OCI-LY7 (cell line): ENCODE measurements around the gene CRADD. TPM values are rescaled to one million over a fixed set of nuclear protein-coding genes. Genes with fewer than 3 reads are reported as not detected.

Experiments used
- BruUV-seq: library from RNA; stranded (reverse); fragments of 400-500 nt; replicated peaks from 2 replicates; lab custom pipeline; 2021; lab: Mats Ljungman, UMichigan
- CTCF ChIA-PET: fragments of 300-600 bp; sonication (Branson Sonifier 250); formaldehyde crosslinking; loops from one replicate; lab custom pipeline; 2022; ENCODE audit warnings: antibody characterized with exemption; ENCODE audit not compliant: unreplicated experiment; lab: Charles Lee
- POLR2A ChIA-PET: fragments of 300-600 bp; sonication (Branson Sonifier 250); formaldehyde crosslinking; loops from one replicate; lab custom pipeline; 2022; ENCODE audit warnings: antibody characterized with exemption; lab: Charles Lee
- DNase-seq: peaks from one replicate; pipeline ENCODE4 v3.0.0-alpha.2; 2015; ENCODE audit warnings: low spot score
- H2AFZ ChIP-seq: fragments of 200-600 bp; sonication (generic), shearing (Covaris generic); 2 replicates; pipeline ENCODE4 v1.6.1; 2014; ENCODE audit warnings: mild to moderate bottlenecking, antibody characterized with exemption, low read length, moderate library complexity
- H3K27ac ChIP-seq: fragments of 200-600 bp; sonication (generic); 2 replicates; pipeline ENCODE4 v1.5.1; 2014; ENCODE audit warnings: mixed run types, low read depth, mild to moderate bottlenecking, moderate library complexity, low read length, inconsistent platforms; ENCODE audit not compliant: poor library complexity, severe bottlenecking
- H3K36me3 ChIP-seq: fragments of 200-600 bp; sonication (generic); 2 replicates; pipeline ENCODE4 v1.6.1; 2014; ENCODE audit warnings: mild to moderate bottlenecking, antibody characterized with exemption, low read length, moderate library complexity, mixed read lengths; ENCODE audit not compliant: insufficient read depth
- H3K4me1 ChIP-seq: fragments of 200-600 bp; sonication (generic); 2 replicates; pipeline ENCODE4 v1.5.1; 2014; ENCODE audit warnings: mild to moderate bottlenecking, low read length; ENCODE audit not compliant: insufficient read depth, poor library complexity, severe bottlenecking
- H3K4me2 ChIP-seq: fragments of 200-600 bp; sonication (generic); 2 replicates; pipeline ENCODE4 v1.6.1; 2014; ENCODE audit warnings: mild to moderate bottlenecking, low read length
- H3K4me3 ChIP-seq: fragments of 200-600 bp; sonication (generic); 2 replicates; pipeline ENCODE4 v1.5.1; 2014; ENCODE audit warnings: mild to moderate bottlenecking, low read depth, low read length; ENCODE audit not compliant: poor library complexity, severe bottlenecking
- H3K79me2 ChIP-seq: fragments of 200-600 bp; sonication (generic); 2 replicates; pipeline ENCODE4 v1.6.1; 2016; ENCODE audit warnings: low read depth, mild to moderate bottlenecking, low read length, moderate library complexity, mixed read lengths; ENCODE audit not compliant: insufficient read depth
- H3K9me2 ChIP-seq: fragments of 200-600 bp; sonication (generic); 2 replicates; pipeline ENCODE4 v1.6.1; 2016; ENCODE audit warnings: mild to moderate bottlenecking, low read length, mixed read lengths; ENCODE audit not compliant: insufficient read depth
- H3K9me3 ChIP-seq: fragments of 200-600 bp; sonication (generic); 2 replicates; pipeline ENCODE4 v1.6.1; 2014; ENCODE audit warnings: mild to moderate bottlenecking, mixed run types, low read length, mixed read lengths
- H4K20me1 ChIP-seq: fragments of 200-600 bp; sonication (generic); 2 replicates; pipeline ENCODE4 v1.6.1; 2014; ENCODE audit warnings: mild to moderate bottlenecking, antibody characterized with exemption, low read length, moderate library complexity, mixed read lengths; ENCODE audit not compliant: insufficient read depth
- EZH2phosphoT487 ChIP-seq: fragments of 200-600 bp; sonication (generic); IDR thresholded peaks from 2 replicates; pipeline ENCODE4 v1.6.1; 2018; ENCODE audit warnings: low read depth, borderline replicate concordance, mild to moderate bottlenecking, mixed run types, antibody characterized with exemption, low read length, moderate library complexity, mixed read lengths
- intact Hi-C: fragments of 100-400 bp; cut with micrococcal nuclease; formaldehyde crosslinking; loops from one replicate; pipeline ENCODE4 v1.10.0; 2022; ENCODE audit not compliant: unreplicated experiment
- total RNA-seq, 2 experiments: library from RNA; depleted of rRNA in 1 of 2; stranded (reverse); fragments of >200 nt in 1 of 2; shearing (Covaris generic) in 1 of 2; gene quantifications; 2 replicates each; pipeline ENCODE4 v1.2.3, GENCODE V29; 2014 to 2022
- TF ChIP-seq, protein P1 (sequence below): fragments of 200-600 bp; sonication (generic); conservative IDR thresholded peaks from 2 replicates; pipeline ENCODE4 v1.5.1; 2014; ENCODE audit warnings: mild to moderate bottlenecking, antibody characterized with exemption, low read length, moderate library complexity, mixed read lengths

Gene CRADD
- total RNA-seq, 2 experiments from 2014 or later, result 10.5 to 16.8 TPM

DNA sequence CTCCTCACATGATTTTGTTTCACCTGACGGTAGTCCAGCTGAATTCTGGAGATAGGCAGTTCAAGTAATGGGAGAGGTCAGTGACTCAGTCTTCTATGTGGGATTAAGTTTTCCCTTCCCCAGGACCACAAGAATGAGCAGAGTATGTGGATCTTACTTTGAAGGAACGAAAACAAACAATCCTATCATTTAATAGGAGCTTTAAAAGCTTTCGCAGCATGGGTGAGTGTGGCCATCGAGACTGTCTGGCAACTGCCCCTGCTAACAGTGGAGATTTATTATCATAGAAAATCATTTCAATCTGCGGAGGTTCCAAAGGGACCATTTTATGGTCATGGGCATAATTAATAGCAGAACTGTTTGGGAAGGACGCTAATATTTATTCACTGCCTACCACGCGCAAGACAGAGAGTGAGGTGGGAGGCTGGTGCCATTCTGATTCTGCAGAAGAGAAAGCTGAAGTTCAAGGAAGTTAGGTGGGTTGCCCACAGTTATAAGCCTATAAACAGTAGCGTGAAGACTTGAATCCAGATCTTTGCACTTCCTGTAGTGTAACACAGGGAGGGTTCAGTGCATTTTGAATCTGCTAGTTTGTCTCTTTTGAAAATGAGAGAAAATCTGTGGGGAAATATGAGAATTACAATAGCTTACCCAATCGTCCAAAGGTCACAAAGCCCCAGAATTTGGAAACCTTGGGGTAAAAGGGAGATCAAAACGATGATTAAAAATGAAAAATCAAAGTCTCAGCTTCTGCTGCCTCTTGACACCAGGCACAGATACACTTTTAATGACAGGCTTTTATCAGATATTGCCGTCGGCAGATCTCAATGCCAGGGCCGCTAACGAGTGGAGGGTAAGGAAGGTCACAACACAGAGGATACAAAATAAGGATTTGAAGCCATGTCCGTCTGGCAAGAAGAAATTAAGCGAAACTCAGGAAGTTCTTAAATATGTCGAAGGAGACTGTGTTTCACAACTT, 209.6 kb downstream of the CRADD start:
- CTCF ChIA-PET, result no interaction called here
- intact Hi-C loops, result no loop called here
- no TSS peak for BruUV-seq
- Histone ChIP-seq H3K4me2 (no peak overlapping the region), H2AFZ (no peak overlapping the region), H4K20me1 (no peaks in the 10 kb centered on the region), H3K4me1 (no peaks in the 10 kb centered on the region), H3K9me2 (no peaks in the 10 kb centered on the region), H3K27ac (no peak overlapping the region), H3K36me3 (no peaks in the 10 kb centered on the region), H3K9me3 (no peaks in the 10 kb centered on the region), H3K4me3 (no peak overlapping the region), H3K79me2 (no peaks in the 10 kb centered on the region)
- POLR2A ChIA-PET, result interaction anchor here (0.6 kb wide), 1 partner anchor 37 kb away, joined by 3 read pairs; no protein-coding TSS in a partner anchor
- no peak for DNase-seq
- TF ChIP-seq, protein P1, sequence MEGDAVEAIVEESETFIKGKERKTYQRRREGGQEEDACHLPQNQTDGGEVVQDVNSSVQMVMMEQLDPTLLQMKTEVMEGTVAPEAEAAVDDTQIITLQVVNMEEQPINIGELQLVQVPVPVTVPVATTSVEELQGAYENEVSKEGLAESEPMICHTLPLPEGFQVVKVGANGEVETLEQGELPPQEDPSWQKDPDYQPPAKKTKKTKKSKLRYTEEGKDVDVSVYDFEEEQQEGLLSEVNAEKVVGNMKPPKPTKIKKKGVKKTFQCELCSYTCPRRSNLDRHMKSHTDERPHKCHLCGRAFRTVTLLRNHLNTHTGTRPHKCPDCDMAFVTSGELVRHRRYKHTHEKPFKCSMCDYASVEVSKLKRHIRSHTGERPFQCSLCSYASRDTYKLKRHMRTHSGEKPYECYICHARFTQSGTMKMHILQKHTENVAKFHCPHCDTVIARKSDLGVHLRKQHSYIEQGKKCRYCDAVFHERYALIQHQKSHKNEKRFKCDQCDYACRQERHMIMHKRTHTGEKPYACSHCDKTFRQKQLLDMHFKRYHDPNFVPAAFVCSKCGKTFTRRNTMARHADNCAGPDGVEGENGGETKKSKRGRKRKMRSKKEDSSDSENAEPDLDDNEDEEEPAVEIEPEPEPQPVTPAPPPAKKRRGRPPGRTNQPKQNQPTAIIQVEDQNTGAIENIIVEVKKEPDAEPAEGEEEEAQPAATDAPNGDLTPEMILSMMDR, result no peak
- no peak for TF ChIP-seq EZH2phosphoT487

DNA sequence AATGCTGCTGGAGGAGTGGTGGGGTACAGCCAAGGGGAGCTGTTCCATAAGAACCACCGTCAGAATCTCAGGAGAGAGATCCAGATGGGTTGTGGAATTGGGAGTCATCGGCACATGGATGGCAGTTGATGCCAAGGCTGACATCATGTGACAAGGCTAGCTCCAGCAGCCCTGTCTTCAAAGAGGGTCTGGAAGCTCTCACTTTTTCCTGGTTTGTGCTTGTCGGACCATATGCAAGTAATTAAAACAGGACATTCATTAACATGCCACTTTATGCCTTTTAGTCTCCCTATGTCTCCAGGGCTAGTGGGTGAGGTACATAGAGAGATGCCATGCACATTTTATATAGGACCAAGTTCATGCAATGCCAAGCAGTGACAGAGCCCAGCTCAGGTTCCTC, 211.8 kb downstream of the CRADD start:
- Histone ChIP-seq H3K27ac (no peak overlapping the region), H3K79me2 (no peaks in the 10 kb centered on the region), H3K4me2 (no peak overlapping the region), H4K20me1 (no peaks in the 10 kb centered on the region), H3K36me3 (no peaks in the 10 kb centered on the region), H3K4me3 (no peak overlapping the region), H2AFZ (no peak overlapping the region), H3K9me3 (no peaks in the 10 kb centered on the region), H3K4me1 (no peaks in the 10 kb centered on the region), H3K9me2 (no peaks in the 10 kb centered on the region)
- ChIA-PET POLR2A (interaction anchor here (0.5 to 0.9 kb wide), 2 partner anchors 367 to 386 kb away, joined by 3 read pairs; no protein-coding TSS in a partner anchor), CTCF (no interaction called here)
- no TSS peak for BruUV-seq
- intact Hi-C loops, result no loop called here
- DNase-seq, result no peak
- TF ChIP-seq EZH2phosphoT487, result no peak
- TF ChIP-seq, protein P1, result no peak
